HepG2 (cell line): ENCODE data around the gene USB1. TPM values are rescaled to one million over a fixed set of nuclear protein-coding genes. Genes with fewer than 3 reads are reported as not detected.

Experiments
- AGO2 ChIP-seq: fragments of 200-400 bp; formaldehyde crosslinking; optimal IDR thresholded peaks from 2 replicates; pipeline ENCODE3; 2017; ENCODE audit warnings: mild to moderate bottlenecking, low read depth, low read length, moderate library complexity
- ARID2 ChIP-seq: sonication (generic); formaldehyde crosslinking; IDR thresholded peaks from 2 replicates; pipeline ENCODE4 v1.8.1; 2022; ENCODE audit warnings: mild to moderate bottlenecking, missing genetic modification reagents, borderline replicate concordance
- ARNT ChIP-seq: fragments of 450-650 bp; IDR thresholded peaks from 2 replicates; pipeline ENCODE4 v1.6.1; 2017
- BRCA1 ChIP-seq: sonication (generic); formaldehyde crosslinking; IDR thresholded peaks from 2 replicates; pipeline ENCODE4 v1.4.0; 2020; ENCODE audit warnings: missing genetic modification reagents
- CEBPB ChIP-seq: IDR thresholded peaks from 2 replicates; pipeline ENCODE4 v1.6.1; 2011; ENCODE audit warnings: low read depth, low read length, improper control_type of control experiment, borderline replicate concordance
- CERS6 ChIP-seq: sonication (generic); formaldehyde crosslinking; IDR thresholded peaks from 2 replicates; pipeline ENCODE4 v1.5.0; 2020; ENCODE audit warnings: missing genetic modification reagents
- CHCHD3 ChIP-seq: sonication (generic); formaldehyde crosslinking; IDR thresholded peaks from 2 replicates; pipeline ENCODE4 v1.8.0; 2022; ENCODE audit warnings: mild to moderate bottlenecking, missing genetic modification reagents, moderate library complexity
- CHD2 ChIP-seq: IDR thresholded peaks from 2 replicates; pipeline ENCODE4 v1.6.1; 2011; ENCODE audit warnings: low read depth, low read length, improper control_type of control experiment
- DNMT1 ChIP-seq: sonication (generic); formaldehyde crosslinking; IDR thresholded peaks from 2 replicates; pipeline ENCODE4 v1.5.1; 2020; ENCODE audit warnings: mild to moderate bottlenecking, missing genetic modification reagents
- DNMT3B ChIP-seq: conservative IDR thresholded peaks from 2 replicates; pipeline ENCODE4 v1.6.1; 2016; ENCODE audit warnings: missing biosample characterization, control low read depth
- KLF11 ChIP-seq: IDR thresholded peaks from 2 replicates; pipeline ENCODE4 v1.6.1; 2016; ENCODE audit warnings: missing compliant biosample characterization
- KLF13 ChIP-seq: sonication (generic); formaldehyde crosslinking; IDR thresholded peaks from 2 replicates; pipeline ENCODE4 v1.4.0; 2020; ENCODE audit warnings: mild to moderate bottlenecking, missing genetic modification reagents
- MAZ ChIP-seq, 2 experiments: sonication (generic) in 1 of 2; formaldehyde crosslinking in 1 of 2; IDR thresholded peaks; 2 replicates each; pipeline versions ENCODE4 v1.5.0 to v1.6.1; 2012 to 2020; ENCODE audit warnings: low read depth in 2 of 2, mild to moderate bottlenecking in 2 of 2, borderline replicate concordance in 1 of 2, improper control_type of control experiment in 1 of 2, low read length in 1 of 2, missing genetic modification reagents in 1 of 2, moderate library complexity in 1 of 2
- MIER3 ChIP-seq: IDR thresholded peaks from 2 replicates; pipeline ENCODE4 v1.6.1; 2016; ENCODE audit warnings: missing compliant biosample characterization, borderline replicate concordance
- NFE2 ChIP-seq: sonication (generic); formaldehyde crosslinking; IDR thresholded peaks from 2 replicates; pipeline ENCODE4 v1.4.0; 2020; ENCODE audit warnings: missing genetic modification reagents
- NRL ChIP-seq: sonication (generic); formaldehyde crosslinking; IDR thresholded peaks from 2 replicates; pipeline ENCODE4 v1.5.0; 2020; ENCODE audit warnings: missing genetic modification reagents, mild to moderate bottlenecking, moderate library complexity, borderline replicate concordance
- RCOR2 ChIP-seq: IDR thresholded peaks from 2 replicates; pipeline ENCODE4 v1.6.1; 2016; ENCODE audit warnings: missing biosample characterization, missing genetic modification reagents
- SCMH1 ChIP-seq: sonication (generic); formaldehyde crosslinking; IDR thresholded peaks from 2 replicates; pipeline ENCODE4 v1.9.0; 2021; ENCODE audit warnings: missing genetic modification reagents, mild to moderate bottlenecking, borderline replicate concordance
- TP53 ChIP-seq: sonication (generic); formaldehyde crosslinking; conservative IDR thresholded peaks from 2 replicates; pipeline ENCODE4 v1.4.0; 2020; ENCODE audit warnings: missing genetic modification reagents
- TRAFD1 ChIP-seq: sonication (generic); formaldehyde crosslinking; IDR thresholded peaks from 2 replicates; pipeline ENCODE4 v1.5.1; 2020; ENCODE audit warnings: missing genetic modification reagents, mild to moderate bottlenecking, borderline replicate concordance
- ZBTB10 ChIP-seq: sonication (generic); formaldehyde crosslinking; IDR thresholded peaks from 2 replicates; pipeline ENCODE4 v1.4.0; 2020; ENCODE audit warnings: missing genetic modification reagents, borderline replicate concordance
- ZNF253 ChIP-seq: sonication (generic); formaldehyde crosslinking; IDR thresholded peaks from 2 replicates; pipeline ENCODE4 v1.8.0; 2022; ENCODE audit warnings: mild to moderate bottlenecking, missing genetic modification reagents, borderline replicate concordance
- ZNF329 ChIP-seq: sonication (generic); formaldehyde crosslinking; IDR thresholded peaks from 2 replicates; pipeline ENCODE4 v1.9.0; 2021; ENCODE audit warnings: low read depth, mild to moderate bottlenecking, missing genetic modification reagents
- ZNF530 ChIP-seq: sonication (generic); formaldehyde crosslinking; IDR thresholded peaks from 2 replicates; pipeline ENCODE4 v1.5.0; 2020; ENCODE audit warnings: low read depth, mild to moderate bottlenecking, missing genetic modification reagents
- ZNF547 ChIP-seq: sonication (generic); formaldehyde crosslinking; IDR thresholded peaks from 2 replicates; pipeline ENCODE4 v1.5.1; 2020; ENCODE audit warnings: mild to moderate bottlenecking, missing genetic modification reagents
- ZNF556 ChIP-seq: sonication (generic); formaldehyde crosslinking; IDR thresholded peaks from 2 replicates; pipeline ENCODE4 v1.4.0; 2020; ENCODE audit warnings: mild to moderate bottlenecking, missing genetic modification reagents, borderline replicate concordance
- ZNF557 ChIP-seq: sonication (generic); formaldehyde crosslinking; IDR thresholded peaks from 2 replicates; pipeline ENCODE4 v1.4.0; 2020; ENCODE audit warnings: missing genetic modification reagents
- polyA plus RNA-seq, 8 experiments: library from polyadenylated mRNA; depleted of rRNA in 3 of 8; stranded (reverse) in 7 of 8; unstranded in 1 of 8; fragments of >200 nt; fragmentation: Illumina TruSeq in 4 of 8; extraction: Trizol in 4 of 8; gene quantifications; 2 replicates each; pipeline versions ENCODE4 v1.2.1 to v1.2.3, GENCODE V29; 2011 to 2016; ENCODE audit warnings: low read depth in 4 of 8, missing spikeins in 1 of 8, mixed read lengths in 1 of 8; ENCODE audit not compliant: insufficient read depth in 1 of 8
- total RNA-seq, 5 experiments: library from RNA; depleted of rRNA; stranded (reverse); fragments of >200 nt; fragmentation: Illumina TruSeq; extraction: Trizol; gene quantifications; 2 replicates each; pipeline ENCODE4 v1.2.3, GENCODE V29; 2016; ENCODE audit warnings: low read depth in 1 of 5

USB1 gene
- total and polyA plus RNA-seq, 2 of the 13 experiments (the other 11 are each of a cell fraction or from before 2014, with no cell fraction given): 16.7 to 65.4 TPM

- TF ChIP-seq CHCHD3 (CRISPR knock-in tag) (peak; percentile 39; the same call in 1 of the 2 replicates), ARID2 (peak; percentile 87; the same call in 1 of the 2 replicates), CERS6 (CRISPR knock-in tag) (no peak), NRL (CRISPR knock-in tag) (0 out of 2 replicates have a peak, but pooled peaks have one; percentile 11), ZNF556 (CRISPR knock-in tag) (peak; percentile 45; the same call in 1 of the 2 replicates), ZNF329 (peak; percentile 44; the same call in 1 of the 2 replicates), KLF13 (CRISPR knock-in tag) (no peak), NFE2 (CRISPR knock-in tag) (no peak), BRCA1 (no peak), MAZ (IDR thresholded peaks at IDR 0.05; ENCODE audit: borderline replicate concordance, low read depth, low read length) (no peak), MAZ (CRISPR knock-in tag; IDR thresholded peaks at IDR 0.05; ENCODE audit: low read depth) (peak; percentile 17; the same call in 1 of the 2 replicates), KLF11 (no peak), ZNF547 (no peak), CEBPB (no peak), MIER3 (CRISPR knock-in tag) (no peak), TP53 (CRISPR knock-in tag) (no peak), DNMT3B (CRISPR knock-in tag) (no peak), ARNT (no peak), ZBTB10 (CRISPR knock-in tag) (no peak), TRAFD1 (CRISPR knock-in tag) (no peak), SCMH1 (CRISPR knock-in tag) (no peak), ZNF530 (CRISPR knock-in tag) (no peak), AGO2 (no peak), ZNF557 (CRISPR knock-in tag) (no peak), DNMT1 (CRISPR knock-in tag) (no peak), ZNF253 (CRISPR knock-in tag) (no peak), CHD2 (no peak), RCOR2 (CRISPR knock-in tag) (no peak)
These were observed 25.0 kb downstream of the USB1 start (continued) for GRCh38 chr16:58026139-58026704.
